Measurements from ENCODE around the gene BAHCC1.

BAHCC1 gene

GRCh38 chr17:81428121-81428515 lies 32.9 kb downstream of the BAHCC1 start:
- peak; percentile 35 for DNase-seq

GRCh38 chr17:81428516-81428915 lies 33.3 kb downstream of the BAHCC1 start:
- no peak for DNase-seq

- no peak for DNase-seq
Measured at GRCh38 chr17:81428948-81429774, 33.9 kb downstream of the BAHCC1 start.

GRCh38 chr17:81429821-81430551 lies 34.7 kb downstream of the BAHCC1 start:
- no peak for DNase-seq

- DNase-seq, result no peak
Measured at GRCh38 chr17:81431545-81432482, 36.6 kb downstream of the BAHCC1 start.

- DNase-seq, result no peak
Measured at GRCh38 chr17:81432941-81433340, 37.7 kb downstream of the BAHCC1 start.

GRCh38 chr17:81433656-81434055 lies 38.4 kb downstream of the BAHCC1 start:
- no peak for DNase-seq

GRCh38 chr17:81434072-81434471 lies 38.8 kb downstream of the BAHCC1 start:
- DNase-seq, result no peak

- DNase-seq, result no peak
Measured at GRCh38 chr17:81434681-81435417, 39.6 kb downstream of the BAHCC1 start.

- no peak for DNase-seq
Measured at GRCh38 chr17:81435652-81436293, 40.5 kb downstream of the BAHCC1 start.

- no peak for DNase-seq
Measured at GRCh38 chr17:81436294-81436849, 41.1 kb downstream of the BAHCC1 start.

GRCh38 chr17:81437191-81437651 lies 42.0 kb downstream of the BAHCC1 start:
- DNase-seq, result no peak

GRCh38 chr17:81438007-81438659 lies 42.9 kb downstream of the BAHCC1 start:
- no peak for DNase-seq

GRCh38 chr17:81438688-81439087 lies 43.4 kb downstream of the BAHCC1 start:
- DNase-seq, result no peak

GRCh38 chr17:81440051-81440471 lies 44.8 kb downstream of the BAHCC1 start:
- DNase-seq, result no peak

- DNase-seq, result peak; percentile 40
Measured at GRCh38 chr17:81440511-81441244, 45.4 kb downstream of the BAHCC1 start.

- no peak for DNase-seq
Measured at GRCh38 chr17:81442791-81443190, 47.5 kb downstream of the BAHCC1 start.

GRCh38 chr17:81443269-81443668 lies 48.0 kb downstream of the BAHCC1 start:
- DNase-seq, result no peak

- DNase-seq, result no peak
Measured at GRCh38 chr17:81444610-81445339, 49.5 kb downstream of the BAHCC1 start.
